Erythroblast (primary cell): ENCODE data around the gene SCTR.

Experiments
- GATA1 ChIP-seq: IDR thresholded peaks from 2 replicates; pipeline ENCODE4 v1.6.1; 2011; ENCODE audit warnings: low read depth, mild to moderate bottlenecking, control low read depth, low read length, moderate library complexity
- POLR2A ChIP-seq: IDR thresholded peaks from 2 replicates; pipeline ENCODE4 v1.6.1; 2011; ENCODE audit warnings: mild to moderate bottlenecking, low read length

DNA sequence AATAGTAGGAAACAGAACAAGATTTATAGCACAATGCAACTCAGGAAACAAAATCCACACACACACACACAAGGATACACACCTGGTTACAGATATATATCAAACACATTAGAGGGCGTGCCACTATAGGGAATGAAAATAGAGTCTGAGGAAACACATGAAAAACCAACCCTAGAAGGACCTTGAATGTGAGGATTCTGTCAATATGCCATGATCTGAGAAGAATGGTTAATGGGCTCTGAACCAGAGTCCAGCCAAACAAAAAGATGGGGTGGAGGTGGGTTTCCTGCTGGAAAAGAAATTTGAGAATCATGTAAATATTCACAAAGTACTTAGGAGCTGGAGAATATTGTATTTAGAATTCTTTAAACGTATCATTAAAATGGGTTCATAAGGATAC is 100.5 kb downstream of the SCTR start:
- TF ChIP-seq POLR2A (no peak), GATA1 (no peak)
